Measurements from ENCODE around the gene TIMP1. TPM values are rescaled to one million over a fixed set of nuclear protein-coding genes. Genes with fewer than 3 reads are reported as not detected.

The TIMP1 gene
- total RNA-seq, 1 experiment from 2014 or later, result 3.9 TPM

- TF ChIP-seq CTCF (IDR thresholded peaks at IDR 0.05; ENCODE audit: insufficient read depth in 1 of 2, low read depth in 1 of 2, low read length in 1 of 2, severe bottlenecking in 1 of 2, unreplicated experiment in 1 of 2), result no peak
- CTCF ChIA-PET, result no interaction called here
- H3K4me3 ChIP-seq (ENCODE audit: low read depth, low read length), result no peak overlapping the region
- H3K4me3 Mint-ChIP-seq (ENCODE audit: unreplicated experiment), result no peak overlapping the region
- no peak for DNase-seq
- H3K9me3 Mint-ChIP-seq (ENCODE audit: unreplicated experiment), result no peaks in the 10 kb centered on the region
- POLR2A ChIA-PET, result no interaction called here
- no peaks in the 10 kb centered on the region for H3K4me1 ChIP-seq
- BruUV-seq (replicated peaks), result no TSS peak
- H3K27me3 Mint-ChIP-seq (ENCODE audit: insufficient read depth, unreplicated experiment), result no peaks in the 10 kb centered on the region
- H3K9me3 ChIP-seq, result no peaks in the 10 kb centered on the region
- H3K4me1 Mint-ChIP-seq (ENCODE audit: low read depth, unreplicated experiment), result no peaks in the 10 kb centered on the region
- H3K36me3 Mint-ChIP-seq (ENCODE audit: insufficient read depth, unreplicated experiment), result no peaks in the 10 kb centered on the region
- H3K27me3 ChIP-seq (replicated peaks; ENCODE audit: control insufficient read depth, insufficient read depth, low read length), result no peaks in the 10 kb centered on the region
- intact Hi-C loops (cut with micrococcal nuclease; ENCODE audit: unreplicated experiment), result no loop called here
- H3K36me3 ChIP-seq (ENCODE audit: control insufficient read depth, insufficient read depth, low read length), result no peaks in the 10 kb centered on the region
- H3K27ac Mint-ChIP-seq (ENCODE audit: unreplicated experiment), result no peak overlapping the region
These were observed 8.7 kb downstream of the TIMP1 start for GRCh38 chrX:47590984-47591383.

GRCh38 chrX:47593522-47593921 is 11.3 kb downstream of the TIMP1 start:
- Mint-ChIP-seq H3K9me3 (ENCODE audit: unreplicated experiment) (peaks cover 10% of the 10 kb centered on the region), H3K27ac (ENCODE audit: unreplicated experiment) (no peak overlapping the region), H3K27me3 (ENCODE audit: insufficient read depth, unreplicated experiment) (peaks cover 5% of the 10 kb centered on the region), H3K36me3 (ENCODE audit: insufficient read depth, unreplicated experiment) (no peaks in the 10 kb centered on the region), H3K4me1 (ENCODE audit: low read depth, unreplicated experiment) (no peaks in the 10 kb centered on the region), H3K4me3 (ENCODE audit: unreplicated experiment) (no peak overlapping the region)
- H3K4me3 ChIP-seq (ENCODE audit: low read depth, low read length), result no peak overlapping the region
- DNase-seq, result no peak
- no peaks in the 10 kb centered on the region for H3K36me3 ChIP-seq (ENCODE audit: control insufficient read depth, insufficient read depth, low read length)
- TF ChIP-seq CTCF (IDR thresholded peaks at IDR 0.05; ENCODE audit: insufficient read depth in 1 of 2, low read depth in 1 of 2, low read length in 1 of 2, severe bottlenecking in 1 of 2, unreplicated experiment in 1 of 2), result no peak
- intact Hi-C loops (cut with micrococcal nuclease; ENCODE audit: unreplicated experiment), result no loop called here
- no peaks in the 10 kb centered on the region for H3K4me1 ChIP-seq
- no peaks in the 10 kb centered on the region for H3K9me3 ChIP-seq
- ChIA-PET POLR2A (no interaction called here), CTCF (no interaction called here)
- no TSS peak for BruUV-seq (replicated peaks)
- H3K27me3 ChIP-seq (replicated peaks; ENCODE audit: control insufficient read depth, insufficient read depth, low read length), result no peaks in the 10 kb centered on the region

- Mint-ChIP-seq H3K27me3 (ENCODE audit: insufficient read depth, unreplicated experiment) (peaks cover 6% of the 10 kb centered on the region), H3K9me3 (ENCODE audit: unreplicated experiment) (peaks cover 10% of the 10 kb centered on the region), H3K27ac (ENCODE audit: unreplicated experiment) (no peak overlapping the region), H3K4me1 (ENCODE audit: low read depth, unreplicated experiment) (no peaks in the 10 kb centered on the region), H3K4me3 (ENCODE audit: unreplicated experiment) (no peak overlapping the region), H3K36me3 (ENCODE audit: insufficient read depth, unreplicated experiment) (no peaks in the 10 kb centered on the region)
- no peak for TF ChIP-seq CTCF (IDR thresholded peaks at IDR 0.05; ENCODE audit: insufficient read depth in 1 of 2, low read depth in 1 of 2, low read length in 1 of 2, severe bottlenecking in 1 of 2, unreplicated experiment in 1 of 2)
- H3K4me1 ChIP-seq, result no peaks in the 10 kb centered on the region
- H3K36me3 ChIP-seq (ENCODE audit: control insufficient read depth, insufficient read depth, low read length), result no peaks in the 10 kb centered on the region
- H3K4me3 ChIP-seq (ENCODE audit: low read depth, low read length), result no peak overlapping the region
- H3K9me3 ChIP-seq, result no peaks in the 10 kb centered on the region
- intact Hi-C loops (cut with micrococcal nuclease; ENCODE audit: unreplicated experiment), result no loop called here
- no TSS peak for BruUV-seq (replicated peaks)
- no peaks in the 10 kb centered on the region for H3K27me3 ChIP-seq (replicated peaks; ENCODE audit: control insufficient read depth, insufficient read depth, low read length)
- CTCF ChIA-PET, result no interaction called here
- POLR2A ChIA-PET, result no interaction called here
- DNase-seq, result no peak
These were observed 13.5 kb downstream of the TIMP1 start for GRCh38 chrX:47595716-47596251.

Measured in Caco-2 (cell line).